GM23338 (cell line): ENCODE measurements around the gene MYORG. TPM values are rescaled to one million over a fixed set of nuclear protein-coding genes. Genes with fewer than 3 reads are reported as not detected.

Source experiments
- ATAC-seq: fragments of 200-7000 bp; cut with Tn5 transposase; 3 replicates; pipeline ENCODE4 v1.9.1; 2020
- DNase-seq: peaks from one replicate; pipeline ENCODE4 v3.0.0-alpha.2; 2015; ENCODE audit warnings: low spot score
- H2AFZ ChIP-seq: fragments of 200-600 bp; sonication (generic); 2 replicates; pipeline ENCODE4 v1.8.0; 2016; ENCODE audit warnings: antibody characterized with exemption, mild to moderate bottlenecking, moderate library complexity
- H3F3A ChIP-seq: fragments of 200-600 bp; sonication (generic); replicated peaks from 2 replicates; pipeline ENCODE4 v1.8.0; 2017; ENCODE audit warnings: antibody characterized with exemption, mixed run types, low read depth
- H3K27ac ChIP-seq: fragments of 200-600 bp; sonication (generic); 2 replicates; pipeline ENCODE4 v1.6.1; 2016; ENCODE audit warnings: low read depth
- H3K27me3 ChIP-seq: fragments of 200-600 bp; sonication (generic); 2 replicates; pipeline ENCODE4 v1.8.0; 2016; ENCODE audit warnings: mild to moderate bottlenecking, mixed run types, moderate library complexity; ENCODE audit not compliant: insufficient read depth
- H3K36me3 ChIP-seq: fragments of 200-600 bp; sonication (generic); 2 replicates; pipeline ENCODE4 v1.8.0; 2016; ENCODE audit warnings: mild to moderate bottlenecking; ENCODE audit not compliant: insufficient read depth
- H3K4me1 ChIP-seq: fragments of 200-600 bp; sonication (generic); 2 replicates; pipeline ENCODE4 v1.8.0; 2016; ENCODE audit warnings: mild to moderate bottlenecking, moderate library complexity; ENCODE audit not compliant: insufficient read depth
- H3K4me2 ChIP-seq: fragments of 200-600 bp; sonication (generic); 2 replicates; pipeline ENCODE4 v1.7.1; 2017; ENCODE audit warnings: mixed run types
- H3K4me3 ChIP-seq: fragments of 200-600 bp; sonication (generic); 2 replicates; pipeline ENCODE4 v1.6.1; 2016; ENCODE audit warnings: mixed run types
- H3K79me2 ChIP-seq: fragments of 200-600 bp; sonication (generic); replicated peaks from 2 replicates; pipeline ENCODE4 v1.8.0; 2017; ENCODE audit warnings: mild to moderate bottlenecking; ENCODE audit not compliant: insufficient read depth
- H3K9me2 ChIP-seq: fragments of 200-600 bp; sonication (generic); 2 replicates; pipeline ENCODE4 v1.8.0; 2017; ENCODE audit not compliant: insufficient read depth
- H4K20me1 ChIP-seq: fragments of 200-600 bp; sonication (generic); replicated peaks from 2 replicates; pipeline ENCODE4 v1.8.0; 2017; ENCODE audit warnings: mild to moderate bottlenecking; ENCODE audit not compliant: insufficient read depth
- H3K27ac Mint-ChIP-seq: 2 replicates; pipeline ENCODE4 v1.8.0; 2020; ENCODE audit warnings: inconsistent platforms, mild to moderate bottlenecking, moderate library complexity, mixed read lengths
- H3K27me3 Mint-ChIP-seq: 3 replicates; pipeline ENCODE4 v1.8.0; 2022; ENCODE audit warnings: low read depth, mild to moderate bottlenecking, moderate library complexity, mixed read lengths, inconsistent platforms; ENCODE audit not compliant: insufficient read depth, poor library complexity
- H3K36me3 Mint-ChIP-seq: 3 replicates; pipeline ENCODE4 v1.8.0; 2021; ENCODE audit warnings: low read depth, mild to moderate bottlenecking, inconsistent platforms, moderate library complexity, mixed read lengths
- H3K4me1 Mint-ChIP-seq: 3 replicates; pipeline ENCODE4 v1.8.0; 2020; ENCODE audit warnings: mild to moderate bottlenecking, inconsistent platforms, mixed read lengths
- H3K4me3 Mint-ChIP-seq: 3 replicates; pipeline ENCODE4 v1.8.0; 2021; ENCODE audit warnings: moderate library complexity, mild to moderate bottlenecking, inconsistent platforms, mixed read lengths
- H3K9me3 Mint-ChIP-seq: 3 replicates; pipeline ENCODE4 v1.8.0; 2020; ENCODE audit warnings: moderate library complexity, mild to moderate bottlenecking, inconsistent platforms, mixed read lengths
- CREB1 ChIP-seq: fragments of 250-450 bp; sonication (Bioruptor Pico); IDR thresholded peaks from 2 replicates; pipeline ENCODE4 v1.5.0; 2020; ENCODE audit warnings: low read depth, mild to moderate bottlenecking, moderate library complexity
- EZH2 ChIP-seq: fragments of 200-600 bp; sonication (generic); IDR thresholded peaks from one replicate; pipeline ENCODE4 v1.8.0; 2017; ENCODE audit warnings: antibody characterized with exemption, mild to moderate bottlenecking, low read depth; ENCODE audit not compliant: unreplicated experiment
- EZH2phosphoT487 ChIP-seq: fragments of 200-600 bp; sonication (generic); IDR thresholded peaks from one replicate; pipeline ENCODE4 v1.8.1; 2018; ENCODE audit warnings: antibody characterized with exemption; ENCODE audit not compliant: unreplicated experiment
- JUNB ChIP-seq: IDR thresholded peaks from one replicate; pipeline ENCODE4 v1.6.1; 2016; ENCODE audit warnings: antibody characterized with exemption; ENCODE audit not compliant: unreplicated experiment
- NANOG ChIP-seq: IDR thresholded peaks from 2 replicates; pipeline ENCODE4 v1.6.1; 2016; ENCODE audit warnings: antibody characterized with exemption, borderline replicate concordance
- POLR2AphosphoS5 ChIP-seq: IDR thresholded peaks from 2 replicates; pipeline ENCODE4 v1.6.1; 2016; ENCODE audit warnings: antibody characterized with exemption, low read depth
- STAT1 ChIP-seq: IDR thresholded peaks from one replicate; pipeline ENCODE4 v1.6.1; 2016; ENCODE audit warnings: antibody characterized with exemption; ENCODE audit not compliant: unreplicated experiment
- ZNF114 ChIP-seq: fragments of 250-450 bp; sonication (Bioruptor Pico); IDR thresholded peaks from 2 replicates; pipeline ENCODE4 v1.5.0; 2020; ENCODE audit warnings: mild to moderate bottlenecking, moderate library complexity
- ZNF331 ChIP-seq: fragments of 250-450 bp; sonication (Bioruptor Pico); IDR thresholded peaks from 2 replicates; pipeline ENCODE4 v1.5.0; 2020; ENCODE audit warnings: low read depth, mild to moderate bottlenecking, moderate library complexity
- polyA plus RNA-seq: library from polyadenylated mRNA; unstranded; fragments of >200 nt; fragmentation: Nextera tagmentation; extraction: Ambion mirVana; gene quantifications from 2 replicates; pipeline ENCODE4 v1.2.1, GENCODE V29; 2016
- total RNA-seq: library from RNA; depleted of rRNA; stranded (reverse); fragments of >200 nt; shearing (Covaris generic); gene quantifications from 2 replicates; pipeline ENCODE4 v1.2.3, GENCODE V29; 2014
- TF ChIP-seq, protein P1 (sequence below): IDR thresholded peaks from 2 replicates; pipeline ENCODE4 v1.6.1; 2016; ENCODE audit warnings: antibody characterized with exemption
- TF ChIP-seq, protein P2 (sequence below): IDR thresholded peaks from one replicate; pipeline ENCODE4 v1.6.1; 2018; ENCODE audit warnings: antibody characterized with exemption; ENCODE audit not compliant: unreplicated experiment
- TF ChIP-seq, protein P3 (sequence below), 2 experiments: fragments of 200-600 bp in 1 of 2; sonication (generic) in 1 of 2; conservative IDR thresholded peaks; 2 replicates each; pipeline versions ENCODE4 v1.5.1 to v1.6.1; 2016 to 2017; ENCODE audit warnings: antibody characterized with exemption in 2 of 2, low read depth in 2 of 2, mild to moderate bottlenecking in 2 of 2, moderate library complexity in 1 of 2
- TF ChIP-seq, protein P4 (sequence below): fragments of 250-450 bp; sonication (Bioruptor Pico); IDR thresholded peaks from 2 replicates; pipeline ENCODE4 v1.5.0; 2020; ENCODE audit warnings: mild to moderate bottlenecking, moderate library complexity

MYORG gene
- total and polyA plus RNA-seq, 2 experiments from 2014 or later: 1.5 to 7.3 TPM

DNA sequence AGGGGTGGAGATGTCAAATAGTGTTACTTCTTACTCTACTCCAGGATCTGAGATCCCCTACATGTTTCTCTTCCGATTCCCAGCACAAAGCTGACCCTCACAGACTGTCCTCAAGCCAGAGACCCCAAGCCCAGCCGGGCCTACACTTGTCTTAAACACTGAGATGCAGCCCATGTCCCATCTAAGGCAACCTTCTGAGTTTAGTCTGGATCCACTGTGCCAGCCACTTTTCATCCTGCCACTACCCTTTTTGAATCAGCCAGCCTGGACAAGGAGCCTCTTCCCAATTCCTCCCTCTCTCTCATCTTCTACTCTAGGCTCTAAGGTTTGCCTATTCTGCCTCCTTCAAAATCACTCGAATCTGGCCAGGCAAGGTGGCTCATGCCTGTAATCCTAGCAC, 6.2 kb upstream of the MYORG start:
- Histone ChIP-seq H3K4me1 (peaks cover 10% of the 10 kb centered on the region), H3K4me3 (no peak overlapping the region), H4K20me1 (no peaks in the 10 kb centered on the region), H3K27me3 (peaks cover 44% of the 10 kb centered on the region), H3K36me3 (no peaks in the 10 kb centered on the region), H3K79me2 (no peaks in the 10 kb centered on the region), H3K27ac (no peak overlapping the region), H3K9me2 (no peaks in the 10 kb centered on the region), H2AFZ (no peak overlapping the region), H3K4me2 (no peak overlapping the region), H3F3A (no peaks in the 10 kb centered on the region; the same call in 1 of the 2 replicates)
- peaks cover 10% of the 10 kb centered on the region for H3K4me1 Mint-ChIP-seq
- TF ChIP-seq EZH2phosphoT487: no peak
- TF ChIP-seq, protein P1, sequence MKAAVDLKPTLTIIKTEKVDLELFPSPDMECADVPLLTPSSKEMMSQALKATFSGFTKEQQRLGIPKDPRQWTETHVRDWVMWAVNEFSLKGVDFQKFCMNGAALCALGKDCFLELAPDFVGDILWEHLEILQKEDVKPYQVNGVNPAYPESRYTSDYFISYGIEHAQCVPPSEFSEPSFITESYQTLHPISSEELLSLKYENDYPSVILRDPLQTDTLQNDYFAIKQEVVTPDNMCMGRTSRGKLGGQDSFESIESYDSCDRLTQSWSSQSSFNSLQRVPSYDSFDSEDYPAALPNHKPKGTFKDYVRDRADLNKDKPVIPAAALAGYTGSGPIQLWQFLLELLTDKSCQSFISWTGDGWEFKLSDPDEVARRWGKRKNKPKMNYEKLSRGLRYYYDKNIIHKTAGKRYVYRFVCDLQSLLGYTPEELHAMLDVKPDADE: no peak
- no peak for TF ChIP-seq ZNF114 (CRISPR knock-in tag)
- TF ChIP-seq, protein P2, sequence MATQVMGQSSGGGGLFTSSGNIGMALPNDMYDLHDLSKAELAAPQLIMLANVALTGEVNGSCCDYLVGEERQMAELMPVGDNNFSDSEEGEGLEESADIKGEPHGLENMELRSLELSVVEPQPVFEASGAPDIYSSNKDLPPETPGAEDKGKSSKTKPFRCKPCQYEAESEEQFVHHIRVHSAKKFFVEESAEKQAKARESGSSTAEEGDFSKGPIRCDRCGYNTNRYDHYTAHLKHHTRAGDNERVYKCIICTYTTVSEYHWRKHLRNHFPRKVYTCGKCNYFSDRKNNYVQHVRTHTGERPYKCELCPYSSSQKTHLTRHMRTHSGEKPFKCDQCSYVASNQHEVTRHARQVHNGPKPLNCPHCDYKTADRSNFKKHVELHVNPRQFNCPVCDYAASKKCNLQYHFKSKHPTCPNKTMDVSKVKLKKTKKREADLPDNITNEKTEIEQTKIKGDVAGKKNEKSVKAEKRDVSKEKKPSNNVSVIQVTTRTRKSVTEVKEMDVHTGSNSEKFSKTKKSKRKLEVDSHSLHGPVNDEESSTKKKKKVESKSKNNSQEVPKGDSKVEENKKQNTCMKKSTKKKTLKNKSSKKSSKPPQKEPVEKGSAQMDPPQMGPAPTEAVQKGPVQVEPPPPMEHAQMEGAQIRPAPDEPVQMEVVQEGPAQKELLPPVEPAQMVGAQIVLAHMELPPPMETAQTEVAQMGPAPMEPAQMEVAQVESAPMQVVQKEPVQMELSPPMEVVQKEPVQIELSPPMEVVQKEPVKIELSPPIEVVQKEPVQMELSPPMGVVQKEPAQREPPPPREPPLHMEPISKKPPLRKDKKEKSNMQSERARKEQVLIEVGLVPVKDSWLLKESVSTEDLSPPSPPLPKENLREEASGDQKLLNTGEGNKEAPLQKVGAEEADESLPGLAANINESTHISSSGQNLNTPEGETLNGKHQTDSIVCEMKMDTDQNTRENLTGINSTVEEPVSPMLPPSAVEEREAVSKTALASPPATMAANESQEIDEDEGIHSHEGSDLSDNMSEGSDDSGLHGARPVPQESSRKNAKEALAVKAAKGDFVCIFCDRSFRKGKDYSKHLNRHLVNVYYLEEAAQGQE: no peak
- no peak for TF ChIP-seq STAT1
- no peak for TF ChIP-seq EZH2
- no peak for TF ChIP-seq CREB1
- no peak for TF ChIP-seq POLR2AphosphoS5
- TF ChIP-seq ZNF331 (CRISPR knock-in tag): no peak
- TF ChIP-seq NANOG: no peak
- TF ChIP-seq, protein P3, sequence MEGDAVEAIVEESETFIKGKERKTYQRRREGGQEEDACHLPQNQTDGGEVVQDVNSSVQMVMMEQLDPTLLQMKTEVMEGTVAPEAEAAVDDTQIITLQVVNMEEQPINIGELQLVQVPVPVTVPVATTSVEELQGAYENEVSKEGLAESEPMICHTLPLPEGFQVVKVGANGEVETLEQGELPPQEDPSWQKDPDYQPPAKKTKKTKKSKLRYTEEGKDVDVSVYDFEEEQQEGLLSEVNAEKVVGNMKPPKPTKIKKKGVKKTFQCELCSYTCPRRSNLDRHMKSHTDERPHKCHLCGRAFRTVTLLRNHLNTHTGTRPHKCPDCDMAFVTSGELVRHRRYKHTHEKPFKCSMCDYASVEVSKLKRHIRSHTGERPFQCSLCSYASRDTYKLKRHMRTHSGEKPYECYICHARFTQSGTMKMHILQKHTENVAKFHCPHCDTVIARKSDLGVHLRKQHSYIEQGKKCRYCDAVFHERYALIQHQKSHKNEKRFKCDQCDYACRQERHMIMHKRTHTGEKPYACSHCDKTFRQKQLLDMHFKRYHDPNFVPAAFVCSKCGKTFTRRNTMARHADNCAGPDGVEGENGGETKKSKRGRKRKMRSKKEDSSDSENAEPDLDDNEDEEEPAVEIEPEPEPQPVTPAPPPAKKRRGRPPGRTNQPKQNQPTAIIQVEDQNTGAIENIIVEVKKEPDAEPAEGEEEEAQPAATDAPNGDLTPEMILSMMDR (conservative IDR thresholded peaks at IDR 0.05; ENCODE audit: low read depth in 2 of 2): no peak
- TF ChIP-seq JUNB: no peak
- TF ChIP-seq, protein P4, sequence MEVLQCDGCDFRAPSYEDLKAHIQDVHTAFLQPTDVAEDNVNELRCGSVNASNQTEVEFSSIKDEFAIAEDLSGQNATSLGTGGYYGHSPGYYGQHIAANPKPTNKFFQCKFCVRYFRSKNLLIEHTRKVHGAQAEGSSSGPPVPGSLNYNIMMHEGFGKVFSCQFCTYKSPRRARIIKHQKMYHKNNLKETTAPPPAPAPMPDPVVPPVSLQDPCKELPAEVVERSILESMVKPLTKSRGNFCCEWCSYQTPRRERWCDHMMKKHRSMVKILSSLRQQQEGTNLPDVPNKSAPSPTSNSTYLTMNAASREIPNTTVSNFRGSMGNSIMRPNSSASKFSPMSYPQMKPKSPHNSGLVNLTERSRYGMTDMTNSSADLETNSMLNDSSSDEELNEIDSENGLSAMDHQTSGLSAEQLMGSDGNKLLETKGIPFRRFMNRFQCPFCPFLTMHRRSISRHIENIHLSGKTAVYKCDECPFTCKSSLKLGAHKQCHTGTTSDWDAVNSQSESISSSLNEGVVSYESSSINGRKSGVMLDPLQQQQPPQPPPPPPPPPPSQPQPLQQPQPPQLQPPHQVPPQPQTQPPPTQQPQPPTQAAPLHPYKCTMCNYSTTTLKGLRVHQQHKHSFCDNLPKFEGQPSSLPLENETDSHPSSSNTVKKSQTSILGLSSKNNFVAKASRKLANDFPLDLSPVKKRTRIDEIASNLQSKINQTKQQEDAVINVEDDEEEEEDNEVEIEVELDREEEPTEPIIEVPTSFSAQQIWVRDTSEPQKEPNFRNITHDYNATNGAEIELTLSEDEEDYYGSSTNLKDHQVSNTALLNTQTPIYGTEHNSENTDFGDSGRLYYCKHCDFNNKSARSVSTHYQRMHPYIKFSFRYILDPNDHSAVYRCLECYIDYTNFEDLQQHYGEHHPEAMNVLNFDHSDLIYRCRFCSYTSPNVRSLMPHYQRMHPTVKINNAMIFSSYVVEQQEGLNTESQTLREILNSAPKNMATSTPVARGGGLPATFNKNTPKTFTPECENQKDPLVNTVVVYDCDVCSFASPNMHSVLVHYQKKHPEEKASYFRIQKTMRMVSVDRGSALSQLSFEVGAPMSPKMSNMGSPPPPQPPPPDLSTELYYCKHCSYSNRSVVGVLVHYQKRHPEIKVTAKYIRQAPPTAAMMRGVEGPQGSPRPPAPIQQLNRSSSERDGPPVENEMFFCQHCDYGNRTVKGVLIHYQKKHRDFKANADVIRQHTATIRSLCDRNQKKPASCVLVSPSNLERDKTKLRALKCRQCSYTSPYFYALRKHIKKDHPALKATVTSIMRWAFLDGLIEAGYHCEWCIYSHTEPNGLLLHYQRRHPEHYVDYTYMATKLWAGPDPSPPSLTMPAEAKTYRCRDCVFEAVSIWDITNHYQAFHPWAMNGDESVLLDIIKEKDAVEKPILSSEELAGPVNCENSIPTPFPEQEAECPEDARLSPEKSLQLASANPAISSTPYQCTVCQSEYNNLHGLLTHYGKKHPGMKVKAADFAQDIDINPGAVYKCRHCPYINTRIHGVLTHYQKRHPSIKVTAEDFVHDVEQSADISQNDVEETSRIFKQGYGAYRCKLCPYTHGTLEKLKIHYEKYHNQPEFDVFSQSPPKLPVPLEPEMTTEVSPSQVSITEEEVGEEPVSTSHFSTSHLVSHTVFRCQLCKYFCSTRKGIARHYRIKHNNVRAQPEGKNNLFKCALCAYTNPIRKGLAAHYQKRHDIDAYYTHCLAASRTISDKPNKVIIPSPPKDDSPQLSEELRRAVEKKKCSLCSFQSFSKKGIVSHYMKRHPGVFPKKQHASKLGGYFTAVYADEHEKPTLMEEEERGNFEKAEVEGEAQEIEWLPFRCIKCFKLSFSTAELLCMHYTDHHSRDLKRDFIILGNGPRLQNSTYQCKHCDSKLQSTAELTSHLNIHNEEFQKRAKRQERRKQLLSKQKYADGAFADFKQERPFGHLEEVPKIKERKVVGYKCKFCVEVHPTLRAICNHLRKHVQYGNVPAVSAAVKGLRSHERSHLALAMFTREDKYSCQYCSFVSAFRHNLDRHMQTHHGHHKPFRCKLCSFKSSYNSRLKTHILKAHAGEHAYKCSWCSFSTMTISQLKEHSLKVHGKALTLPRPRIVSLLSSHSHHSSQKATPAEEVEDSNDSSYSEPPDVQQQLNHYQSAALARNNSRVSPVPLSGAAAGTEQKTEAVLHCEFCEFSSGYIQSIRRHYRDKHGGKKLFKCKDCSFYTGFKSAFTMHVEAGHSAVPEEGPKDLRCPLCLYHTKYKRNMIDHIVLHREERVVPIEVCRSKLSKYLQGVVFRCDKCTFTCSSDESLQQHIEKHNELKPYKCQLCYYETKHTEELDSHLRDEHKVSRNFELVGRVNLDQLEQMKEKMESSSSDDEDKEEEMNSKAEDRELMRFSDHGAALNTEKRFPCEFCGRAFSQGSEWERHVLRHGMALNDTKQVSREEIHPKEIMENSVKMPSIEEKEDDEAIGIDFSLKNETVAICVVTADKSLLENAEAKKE (CRISPR knock-in tag): no peak
- H3K27ac Mint-ChIP-seq: no peak overlapping the region
- peaks cover 33% of the 10 kb centered on the region for H3K27me3 Mint-ChIP-seq
- DNase-seq: no peak
- H3K9me3 Mint-ChIP-seq: no peaks in the 10 kb centered on the region; the same call in 2 of the 3 replicates
- no peaks in the 10 kb centered on the region for H3K36me3 Mint-ChIP-seq
- H3K4me3 Mint-ChIP-seq: no peak overlapping the region
- no peak for ATAC-seq
